Measurements from ENCODE around the gene SERPINB5.

The SERPINB5 gene

GRCh38 chr18:63476668-63477067 lies at the start of gene SERPINB5:
TSS of gene SERPINB5 (plus strand) at chr18:63476958. CDS start at chr18:63484429, 7,471 bp downstream.
- TF ChIP-seq CTCF (IDR thresholded peaks at IDR 0.05; ENCODE audit: low read depth, low read length, missing control alignments): no peak
- no peak for DNase-seq (ENCODE audit: low read depth)
- no peak within 1 kb of the TSS for H3K4me3 ChIP-seq (ENCODE audit: low read depth, low read length)
- in situ Hi-C loops (cut with HindIII; ENCODE audit: low sequenced_read_pairs): no loop called here

- no peak for TF ChIP-seq CTCF (IDR thresholded peaks at IDR 0.05; ENCODE audit: low read depth, low read length, missing control alignments)
- H3K4me3 ChIP-seq (ENCODE audit: low read depth, low read length): no peak overlapping the region
- no peak for DNase-seq (ENCODE audit: low read depth)
- in situ Hi-C loops (cut with HindIII; ENCODE audit: low sequenced_read_pairs): no loop called here
Measured at GRCh38 chr18:63427558-63427957, 49.2 kb upstream of the SERPINB5 start.

- H3K4me3 ChIP-seq (ENCODE audit: low read depth, low read length): no peak overlapping the region
- no peak for TF ChIP-seq CTCF (IDR thresholded peaks at IDR 0.05; ENCODE audit: low read depth, low read length, missing control alignments)
- in situ Hi-C loops (cut with HindIII; ENCODE audit: low sequenced_read_pairs): no loop called here
- no peak for DNase-seq (ENCODE audit: low read depth)
Measured at GRCh38 chr18:63430526-63430925, 46.2 kb upstream of the SERPINB5 start.

GRCh38 chr18:63431180-63431579 lies 45.6 kb upstream of the SERPINB5 start:
- no peak for DNase-seq (ENCODE audit: low read depth)
- TF ChIP-seq CTCF (IDR thresholded peaks at IDR 0.05; ENCODE audit: low read depth, low read length, missing control alignments): no peak
- no peak overlapping the region for H3K4me3 ChIP-seq (ENCODE audit: low read depth, low read length)
- in situ Hi-C loops (cut with HindIII; ENCODE audit: low sequenced_read_pairs): no loop called here

DNA sequence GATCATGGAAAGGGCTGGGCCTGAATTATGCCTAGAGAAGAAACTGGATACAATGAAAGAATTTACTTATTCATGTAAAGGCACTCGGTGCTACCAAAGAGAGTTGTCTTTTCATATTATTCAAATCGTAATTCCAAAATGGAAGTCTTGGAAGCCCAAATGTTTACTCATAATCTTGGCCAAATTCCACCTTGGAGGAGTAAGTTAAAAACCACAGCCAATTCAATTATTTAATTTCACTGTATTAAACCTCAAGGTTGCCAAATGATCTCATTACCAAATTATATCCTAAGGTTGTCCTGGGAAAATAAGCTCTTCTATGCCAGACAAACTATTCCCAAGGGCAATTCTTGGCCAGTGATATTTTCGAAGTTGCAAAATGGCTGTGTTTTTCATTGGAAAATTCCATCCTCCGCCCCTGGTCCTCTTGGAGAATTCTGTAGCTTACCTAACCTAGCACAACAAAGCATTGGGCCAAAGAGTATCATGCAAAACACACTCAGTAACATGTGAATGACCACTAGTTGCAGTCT lies 43.4 kb upstream of the SERPINB5 start:
- no peak for DNase-seq (ENCODE audit: low read depth)
- in situ Hi-C loops (cut with HindIII; ENCODE audit: low sequenced_read_pairs): no loop called here
- no peak for TF ChIP-seq CTCF (IDR thresholded peaks at IDR 0.05; ENCODE audit: low read depth, low read length, missing control alignments)
- H3K4me3 ChIP-seq (ENCODE audit: low read depth, low read length): no peak overlapping the region

- no peak for DNase-seq (ENCODE audit: low read depth)
- H3K4me3 ChIP-seq (ENCODE audit: low read depth, low read length): no peak overlapping the region
- TF ChIP-seq CTCF (IDR thresholded peaks at IDR 0.05; ENCODE audit: low read depth, low read length, missing control alignments): no peak
- in situ Hi-C loops (cut with HindIII; ENCODE audit: low sequenced_read_pairs): no loop called here
Measured at GRCh38 chr18:63438181-63438580, 38.6 kb upstream of the SERPINB5 start.

All from astrocyte of the cerebellum (primary cell).